HG02623 (cell line): ENCODE measurements around the gene ENTPD6.

Source experiments
- ATAC-seq: cut with Tn5 transposase; IDR thresholded peaks from one replicate; pipeline ENCODE4 v1.9.1; 2021; ENCODE audit warnings: moderate library complexity; ENCODE audit not compliant: unreplicated experiment

Gene ENTPD6

GRCh38 chr20:25275813-25276532, 80.5 kb downstream of the ENTPD6 start:
- no peak for ATAC-seq
